ENCODE measurements around the gene KRTAP5-4.
"Not testable (repeated sequence)": the region's sequence is repeated elsewhere in the genome, so short reads cannot be mapped to it uniquely, and the experiment has no call there.

KRTAP5-4 gene

GRCh38 chr11:1600626-1601025, 21.3 kb downstream of the KRTAP5-4 start:
- no peak for DNase-seq (ENCODE audit: low spot score)

GRCh38 chr11:1598816-1599215, 23.1 kb downstream of the KRTAP5-4 start:
- no peak for DNase-seq (ENCODE audit: low spot score)

- DNase-seq (ENCODE audit: low spot score): not testable (repeated sequence)
These were observed 23.5 kb downstream of the KRTAP5-4 start for GRCh38 chr11:1598406-1598805.

GRCh38 chr11:1597994-1598380, 24.0 kb downstream of the KRTAP5-4 start, which contains the start of gene KRTAP5-2:
Gene KRTAP5-2, minus strand, starts transcription at chr11:1598294. Its CDS starts 44 bp downstream, at chr11:1598250.
- no peak for DNase-seq (ENCODE audit: low spot score)

GRCh38 chr11:1597331-1597993, 24.5 kb downstream of the KRTAP5-4 start:
- no peak for DNase-seq (ENCODE audit: low spot score)

GRCh38 chr11:1596576-1597121, 25.3 kb downstream of the KRTAP5-4 start:
- not testable (repeated sequence) for DNase-seq (ENCODE audit: low spot score)

- DNase-seq (ENCODE audit: low spot score): not testable (repeated sequence)
These were observed 25.9 kb downstream of the KRTAP5-4 start for GRCh38 chr11:1595994-1596575.

GRCh38 chr11:1592628-1593027, 29.3 kb downstream of the KRTAP5-4 start:
- DNase-seq (ENCODE audit: low spot score): no peak

- no peak for DNase-seq (ENCODE audit: low spot score)
These were observed 31.9 kb downstream of the KRTAP5-4 start for GRCh38 chr11:1589996-1590395.

- DNase-seq (ENCODE audit: low spot score): not testable (repeated sequence)
These were observed 32.6 kb downstream of the KRTAP5-4 start for GRCh38 chr11:1589191-1589963.

- DNase-seq (ENCODE audit: low spot score): no peak
These were observed 35.2 kb downstream of the KRTAP5-4 start for GRCh38 chr11:1586699-1587098.

GRCh38 chr11:1584661-1585370, 37.1 kb downstream of the KRTAP5-4 start, which contains the start of gene KRTAP5-1:
Gene KRTAP5-1, minus strand, starts transcription at chr11:1585283. Its CDS starts 34 bp downstream, at chr11:1585249.
- DNase-seq (ENCODE audit: low spot score): not testable (repeated sequence)

- DNase-seq (ENCODE audit: low spot score): not testable (repeated sequence)
These were observed 39.0 kb downstream of the KRTAP5-4 start for GRCh38 chr11:1582909-1583308.

- DNase-seq (ENCODE audit: low spot score): no peak
These were observed 40.0 kb downstream of the KRTAP5-4 start for GRCh38 chr11:1581976-1582375.

- no peak for DNase-seq (ENCODE audit: low spot score)
These were observed 45.1 kb downstream of the KRTAP5-4 start for GRCh38 chr11:1576825-1577224.

GRCh38 chr11:1575756-1576155, 46.2 kb downstream of the KRTAP5-4 start:
- DNase-seq (ENCODE audit: low spot score): not testable (repeated sequence)

- no peak for DNase-seq (ENCODE audit: low spot score)
These were observed 47.0 kb downstream of the KRTAP5-4 start for GRCh38 chr11:1574933-1575242.

- DNase-seq (ENCODE audit: low spot score): peak; percentile 73
These were observed 47.6 kb downstream of the KRTAP5-4 start for GRCh38 chr11:1574238-1574932.

- peak; percentile 65 for DNase-seq (ENCODE audit: low spot score)
These were observed 48.1 kb downstream of the KRTAP5-4 start for GRCh38 chr11:1573903-1574237.

GRCh38 chr11:1573077-1573902, 48.6 kb downstream of the KRTAP5-4 start:
- DNase-seq (ENCODE audit: low spot score): peak; percentile 64
